Upper lobe of left lung (tissue), 4 donors: ENCODE measurements around the gene FGFRL1.

ENCODE experiments used
- CTCF ChIP-seq, 6 experiments: fragments of 450-650 bp in 4 of 6; fragments of 200-600 bp in 2 of 6; sonication (generic) in 2 of 6; IDR thresholded peaks; one replicate each; pipeline ENCODE4 v1.5.1; 2016 to 2019; ENCODE audit warnings: antibody characterized with exemption in 6 of 6
- EP300 ChIP-seq, 4 donors: sonication (generic); formaldehyde crosslinking; IDR thresholded peaks; one replicate each; pipeline ENCODE4 v1.5.1; 2017; ENCODE audit warnings: antibody characterized with exemption in 4 of 4, control low read depth in 2 of 4

DNA sequence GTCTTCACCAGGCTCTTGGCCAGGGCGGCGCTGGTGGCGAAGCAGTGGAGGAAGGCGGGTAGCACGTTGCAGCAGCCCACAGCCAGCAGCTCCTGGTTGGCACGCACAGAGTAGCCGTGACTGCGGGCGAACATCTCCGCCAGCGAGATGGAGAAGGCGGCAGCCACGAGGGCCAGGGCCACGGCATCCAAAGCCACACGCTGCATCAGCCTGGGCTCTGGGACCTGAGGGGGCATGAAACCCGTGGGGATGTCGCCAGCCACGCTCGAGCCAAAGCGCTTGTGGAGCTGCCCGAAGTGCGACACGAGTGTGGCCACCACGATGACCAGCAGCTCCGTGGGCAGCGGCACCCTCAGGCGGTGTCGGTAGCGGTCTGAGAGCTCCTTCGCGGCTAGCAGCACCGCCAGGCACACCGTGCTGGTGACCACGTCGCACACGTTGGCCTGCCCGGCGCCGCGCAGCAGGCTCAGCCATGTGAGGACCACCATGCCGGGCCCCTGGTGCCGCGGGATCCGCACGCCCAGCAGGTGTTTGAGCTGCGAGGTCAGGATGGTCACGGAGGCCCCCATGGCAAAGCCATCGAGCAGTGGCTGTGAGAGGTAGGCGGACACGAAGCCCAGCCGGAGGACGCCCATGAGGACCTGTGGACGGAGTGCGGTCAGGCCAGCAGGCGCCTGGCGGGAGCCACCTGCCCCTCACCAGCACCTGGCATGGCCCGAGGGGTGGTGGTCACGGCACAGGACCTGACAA lies 21.5 kb upstream of the FGFRL1 start:
- no peak for TF ChIP-seq CTCF (IDR thresholded peaks at IDR 0.05)
- no peak for TF ChIP-seq EP300 (IDR thresholded peaks at IDR 0.05)
